AML-193 (cell line): Measurements from ENCODE around the gene LINC01488.

Source experiments
- DNase-seq, 2 experiments: peaks; one replicate each; lab custom pipeline; 2025; lab: John Stamatoyannopoulos, UW

The LINC01488 gene

GRCh38 chr11:69445131-69445470 lies 36.4 kb upstream of the LINC01488 start:
- no peak for DNase-seq

DNA sequence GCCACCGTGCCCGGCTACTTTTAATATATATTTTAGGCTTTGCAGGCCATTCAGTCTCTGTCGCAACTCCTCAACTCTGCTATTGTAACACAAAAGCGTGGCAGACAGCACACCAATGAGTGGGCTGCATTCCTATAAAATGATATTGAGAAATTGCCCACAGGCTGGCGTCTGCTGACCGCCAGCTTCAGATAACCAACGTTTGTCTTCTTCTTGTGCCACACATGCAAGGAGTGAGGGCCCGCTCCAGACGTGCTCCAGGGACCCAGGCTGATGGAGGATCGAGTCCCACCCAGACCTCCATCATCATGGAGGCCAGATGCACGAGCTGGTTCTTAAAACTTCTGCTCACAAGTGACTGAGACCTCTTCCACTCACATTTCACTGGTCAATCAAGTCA lies 35.4 kb upstream of the LINC01488 start:
- DNase-seq: peak in 1 of 2 experiments; percentile 9

GRCh38 chr11:69447786-69448185 lies 33.7 kb upstream of the LINC01488 start:
- DNase-seq: no peak

DNA sequence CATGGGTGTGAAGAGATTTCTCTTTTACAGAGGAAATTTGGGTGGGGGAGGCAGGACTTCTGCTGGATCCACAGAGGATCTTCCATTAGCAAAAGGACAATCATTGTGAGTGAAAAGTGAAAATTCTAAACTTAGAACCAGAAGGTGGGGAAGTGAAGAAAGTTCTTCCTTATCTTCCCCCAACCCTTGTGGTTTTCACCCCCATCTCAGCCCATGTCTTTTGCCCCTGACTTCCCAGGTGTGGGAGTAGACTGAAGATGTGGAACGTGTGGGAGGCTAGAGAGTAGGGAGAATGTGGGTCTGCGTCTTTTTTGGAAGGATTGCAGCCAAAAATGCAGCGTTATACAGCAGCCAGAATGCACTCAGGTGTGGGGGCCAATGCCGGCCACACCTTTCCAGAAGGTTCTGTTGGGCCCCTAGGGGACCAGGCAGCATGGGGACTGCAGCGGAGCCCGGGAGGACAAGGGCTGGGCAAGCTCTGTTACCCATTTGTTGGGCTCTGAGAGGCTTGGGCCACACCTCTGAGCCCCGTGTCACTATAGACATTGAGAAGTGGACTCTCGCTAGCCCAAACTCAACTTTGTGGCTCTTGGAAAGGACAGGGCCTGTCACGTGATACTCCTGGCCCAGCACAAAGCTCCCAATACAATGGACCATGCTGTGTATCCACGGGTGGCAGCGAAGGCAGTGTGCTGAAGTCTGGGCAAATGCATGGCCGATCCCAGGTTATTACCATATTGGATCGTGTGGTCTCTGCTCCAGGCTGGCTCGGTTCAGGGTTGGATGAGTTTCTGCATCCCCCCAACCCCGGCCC lies 32.8 kb upstream of the LINC01488 start:
- no peak for DNase-seq

DNA sequence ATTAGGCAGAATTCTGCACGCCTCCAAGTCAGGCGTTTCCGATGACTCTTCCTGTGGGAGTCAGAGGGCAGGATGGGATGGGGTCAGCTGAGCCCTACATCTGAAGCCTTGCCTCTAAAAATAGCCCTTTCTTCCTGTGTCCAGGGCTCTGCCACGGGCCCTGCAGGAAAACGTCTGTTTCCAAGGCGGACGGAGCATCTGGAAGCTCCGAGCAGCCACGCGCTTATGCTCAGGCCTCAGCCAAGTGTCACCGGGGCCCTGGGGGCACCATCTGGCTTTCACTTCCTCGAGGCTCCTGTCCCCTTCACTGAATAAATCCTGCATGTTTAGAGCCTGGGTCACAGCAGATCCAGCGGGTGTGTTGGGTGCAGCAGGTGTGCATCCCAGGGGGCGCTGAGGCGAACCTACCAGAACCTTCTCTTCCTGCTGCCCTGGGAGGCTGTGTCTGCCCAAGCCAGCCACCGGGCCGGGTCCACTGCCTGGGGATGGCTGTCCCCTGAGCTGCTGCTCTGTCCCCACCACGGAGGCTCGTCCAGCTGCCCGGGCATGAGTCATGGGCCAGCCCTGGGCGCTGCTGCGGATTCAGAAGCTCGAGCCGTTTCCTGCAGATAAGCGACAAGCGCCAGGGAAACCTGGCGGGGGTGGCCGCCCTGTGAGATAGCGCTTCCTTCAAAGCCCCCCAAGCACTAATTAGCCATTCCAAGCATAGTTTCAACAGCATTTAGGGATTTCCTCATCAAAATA lies 32.0 kb upstream of the LINC01488 start:
- DNase-seq: no peak

GRCh38 chr11:69450064-69450856 lies 31.2 kb upstream of the LINC01488 start:
- DNase-seq: no peak

GRCh38 chr11:69450857-69451220 lies 30.6 kb upstream of the LINC01488 start:
- no peak for DNase-seq

DNA sequence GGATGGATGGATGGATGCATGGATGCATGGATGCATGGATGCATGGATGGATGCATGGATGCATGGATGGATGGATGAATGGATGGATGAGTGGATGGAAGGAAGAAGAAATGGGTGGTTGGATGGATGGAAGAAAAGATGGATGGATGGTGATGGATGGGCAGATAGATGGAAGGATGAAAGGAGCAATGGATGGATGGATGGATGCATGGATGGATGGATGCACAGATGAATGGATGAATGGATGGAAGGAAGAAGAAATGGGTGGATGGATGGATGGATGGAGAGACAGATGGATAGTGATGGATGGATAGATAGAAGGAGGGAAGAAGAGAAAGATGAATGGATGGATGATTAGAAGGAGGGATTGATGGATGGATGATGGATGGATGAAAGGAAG lies 30.2 kb upstream of the LINC01488 start:
- DNase-seq: no peak

DNA sequence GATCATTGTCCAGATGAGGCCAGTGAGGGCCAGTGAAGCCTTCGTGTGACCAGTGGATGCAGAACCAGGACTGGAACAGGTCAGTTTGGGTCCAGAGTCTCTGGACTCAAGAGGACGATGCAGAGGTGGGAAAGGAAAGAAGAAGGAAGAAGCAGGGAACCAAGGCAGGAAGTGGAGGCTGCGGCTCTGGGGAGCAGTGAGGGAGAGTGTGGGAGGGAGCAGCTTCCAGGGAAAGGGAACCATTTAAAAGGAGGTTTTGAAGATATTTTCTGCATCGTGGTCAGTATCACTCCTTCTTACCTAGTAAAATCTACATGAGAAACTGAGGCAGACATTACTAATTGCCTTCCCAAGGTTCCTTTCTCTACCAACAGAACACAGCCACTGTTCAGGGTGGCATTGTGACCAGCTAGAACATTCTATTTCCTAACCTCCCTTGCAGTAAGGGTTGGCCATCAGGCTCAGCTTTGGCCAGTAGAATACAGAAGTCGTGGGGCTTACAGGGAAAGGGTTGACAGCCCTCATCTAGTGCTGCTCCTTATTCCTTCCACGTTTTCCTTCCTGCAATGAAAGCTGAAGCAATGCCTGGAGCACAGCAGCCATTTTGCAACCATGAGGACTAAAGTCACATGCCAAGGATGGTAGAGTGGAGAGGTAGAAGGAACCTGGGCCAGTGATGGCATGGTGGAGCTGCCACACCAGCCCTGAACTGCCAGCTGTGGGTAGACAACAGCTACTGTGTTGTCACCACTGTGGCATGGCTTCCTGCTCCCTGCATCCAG lies 29.1 kb upstream of the LINC01488 start:
- no peak for DNase-seq

DNA sequence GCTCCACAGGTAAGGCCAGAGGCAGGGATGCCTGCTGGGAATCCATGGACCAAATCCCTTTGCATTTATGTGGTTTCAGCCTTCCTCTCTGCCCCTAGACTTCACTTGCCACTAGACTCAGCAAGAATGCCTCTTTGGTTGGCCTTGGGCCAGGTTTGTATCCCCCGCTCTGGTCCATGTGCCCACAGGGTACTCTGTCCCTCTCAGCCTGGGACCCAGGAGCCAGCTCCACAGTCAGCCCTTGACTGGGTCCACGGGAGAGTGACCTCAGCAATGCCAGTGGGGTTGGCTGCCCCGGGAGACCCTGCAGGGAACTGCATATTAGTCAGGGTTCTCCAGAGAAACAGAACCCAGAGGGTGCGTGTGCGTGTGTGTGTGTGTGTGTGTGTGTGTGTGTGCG lies 28.3 kb upstream of the LINC01488 start:
- no peak for DNase-seq

DNA sequence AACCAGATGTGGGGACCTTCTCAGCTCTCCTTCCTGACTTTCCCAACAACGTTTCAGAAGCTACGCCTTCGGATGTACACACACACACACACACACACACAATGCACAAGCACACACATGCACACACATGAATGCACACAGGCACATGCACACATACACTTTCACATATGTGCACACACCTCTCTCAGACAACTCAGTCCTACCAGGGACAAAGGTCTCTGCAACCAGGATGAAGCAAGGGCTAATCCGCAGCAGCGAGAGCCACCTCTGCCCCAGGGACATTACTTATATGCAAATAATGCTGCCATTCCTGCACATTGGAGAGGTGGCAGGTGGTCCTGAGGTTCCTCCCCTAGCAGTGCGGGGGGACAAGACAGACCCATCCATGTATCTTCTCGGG lies 27.4 kb upstream of the LINC01488 start:
- no peak for DNase-seq

DNA sequence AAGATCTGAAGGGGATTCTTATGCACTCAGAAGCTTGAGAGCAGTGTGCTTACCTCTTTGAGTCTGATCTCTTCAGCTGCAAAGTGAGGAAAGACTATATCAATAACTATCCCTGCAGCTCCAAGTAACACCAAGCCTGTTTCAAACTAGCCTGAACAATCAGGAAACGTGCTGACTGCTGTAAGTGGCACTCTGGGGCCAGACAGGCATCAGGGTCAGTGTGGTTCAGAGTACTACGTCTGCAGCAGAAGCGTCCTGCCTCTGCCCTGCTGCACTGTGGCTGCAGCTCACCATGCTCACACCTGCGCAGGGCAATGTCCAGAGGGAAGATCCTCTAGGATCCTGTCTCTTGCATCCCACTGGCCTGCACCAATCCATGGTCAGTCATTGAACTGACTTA lies 25.5 kb upstream of the LINC01488 start:
- no peak for DNase-seq

DNA sequence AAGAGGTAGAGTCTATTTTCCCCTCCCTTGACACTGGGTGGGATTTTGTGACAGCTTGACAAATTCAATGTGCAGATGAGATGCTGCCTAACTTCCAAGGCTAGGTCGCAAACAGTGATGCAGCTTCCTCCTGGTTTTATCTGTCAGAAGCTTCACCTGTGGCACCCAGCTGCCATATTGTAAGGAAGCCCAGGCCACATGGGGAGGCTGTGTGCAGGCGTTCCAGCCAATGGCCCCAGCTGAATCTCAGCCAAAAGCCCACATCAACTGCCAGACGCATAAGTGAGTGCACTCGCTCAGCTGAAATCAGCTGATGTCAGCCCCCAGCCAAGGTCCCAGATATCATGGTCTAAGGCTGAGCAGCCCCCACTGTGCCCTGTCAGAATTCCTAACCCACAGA lies 24.8 kb upstream of the LINC01488 start:
- DNase-seq: no peak

DNA sequence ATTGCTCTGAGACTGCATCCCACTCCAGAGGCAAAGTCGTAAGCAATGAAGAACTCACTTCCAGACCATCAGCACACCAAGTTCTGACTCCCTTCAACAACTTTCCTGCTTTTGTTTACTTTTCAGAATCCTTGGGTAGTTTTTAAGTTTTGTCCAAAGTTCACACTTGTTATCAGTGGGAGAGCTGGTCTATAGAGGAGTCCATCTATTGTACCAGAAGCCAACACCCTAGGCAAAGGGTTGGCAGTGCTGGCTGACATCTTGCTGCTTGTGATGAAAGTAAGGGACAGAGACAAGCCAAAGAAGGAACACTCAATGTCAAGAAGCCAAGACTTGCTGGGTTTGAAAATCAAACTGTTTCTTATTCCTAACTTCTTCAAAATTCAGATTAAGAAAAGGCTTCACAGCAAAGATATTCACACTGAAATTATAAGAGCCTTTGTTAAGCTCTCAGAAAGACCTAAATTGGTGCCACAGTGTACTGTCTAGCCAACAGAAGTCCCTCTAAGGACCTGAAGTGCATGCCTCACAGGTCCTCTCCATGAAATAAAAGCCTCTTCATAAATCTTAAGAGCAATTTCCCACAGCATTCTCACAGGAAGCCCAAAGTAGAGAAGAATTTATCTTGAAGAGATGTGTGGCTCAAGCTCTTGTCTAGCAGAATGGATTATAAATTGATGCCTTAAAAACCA lies 21.5 kb upstream of the LINC01488 start:
- DNase-seq: no peak

- no peak for DNase-seq
Measured at GRCh38 chr11:69460540-69461257, 20.8 kb upstream of the LINC01488 start.

GRCh38 chr11:69461272-69461962 lies 20.0 kb upstream of the LINC01488 start:
- DNase-seq: no peak

- DNase-seq: no peak
Measured at GRCh38 chr11:69462106-69462951, 19.1 kb upstream of the LINC01488 start.

DNA sequence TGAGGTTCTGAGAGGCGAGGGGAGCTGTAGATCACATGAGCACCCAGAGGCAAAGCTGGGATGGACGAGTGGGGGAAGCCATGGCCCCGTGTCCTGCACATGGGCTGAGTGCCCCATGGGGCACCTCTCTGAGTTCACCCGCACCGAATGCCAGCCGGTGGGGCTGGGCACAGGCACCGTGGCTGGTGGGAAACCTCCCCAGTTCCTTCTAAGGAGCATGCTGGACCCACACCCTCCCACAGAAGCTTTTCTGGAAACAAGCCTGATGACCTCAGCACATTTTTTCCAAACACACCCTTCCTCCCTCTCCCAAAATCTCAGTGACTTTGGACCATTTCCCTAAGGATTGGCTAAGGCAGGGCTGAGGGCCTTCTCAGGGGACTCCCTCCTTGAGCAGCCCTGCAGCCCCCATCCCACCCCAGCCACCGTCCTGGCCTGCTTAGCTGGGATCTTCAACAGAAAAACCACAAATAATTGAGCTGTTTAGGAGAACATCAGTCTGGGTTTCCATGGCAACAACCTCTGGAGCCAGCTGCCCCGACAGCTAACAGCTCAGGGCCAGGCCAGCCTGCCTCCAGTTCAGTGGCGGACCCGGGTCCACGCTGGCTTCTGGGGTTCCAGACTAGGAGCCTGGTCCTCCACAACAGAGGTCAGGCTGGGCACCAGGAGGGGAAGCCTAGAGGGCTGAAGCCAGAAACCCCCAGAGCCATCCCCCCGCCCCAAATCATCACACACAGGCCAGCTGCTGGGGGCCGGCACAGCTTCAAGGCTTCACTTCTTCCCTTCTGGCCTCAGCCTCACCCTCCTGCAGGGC lies 18.1 kb upstream of the LINC01488 start:
- no peak for DNase-seq
